Measurements from ENCODE around the gene CMPK1.

DNA sequence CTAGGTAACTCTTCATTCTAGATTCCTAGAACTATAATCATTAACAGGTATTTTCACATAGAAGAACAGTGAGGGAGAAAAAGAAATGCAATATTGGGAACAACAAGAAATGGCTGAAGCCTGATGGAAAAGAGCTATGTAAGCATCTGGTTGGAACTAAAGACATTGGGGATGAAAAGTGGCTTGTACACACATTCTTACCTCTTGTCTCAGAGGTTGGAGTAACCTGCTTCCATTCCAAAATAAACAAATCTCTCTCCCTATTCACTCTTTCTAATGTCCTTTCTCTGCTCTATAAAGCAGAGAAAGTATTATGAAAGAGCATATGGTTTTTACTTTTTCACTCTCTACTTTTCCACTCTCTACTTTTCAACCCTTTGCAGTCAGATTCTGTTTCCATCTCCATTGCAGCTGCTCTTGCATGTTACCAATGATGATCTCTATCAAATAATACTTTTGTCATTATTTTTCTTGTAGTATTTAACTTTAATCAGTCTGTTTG, 37.5 kb downstream of the CMPK1 start:
- TF ChIP-seq, protein P1, sequence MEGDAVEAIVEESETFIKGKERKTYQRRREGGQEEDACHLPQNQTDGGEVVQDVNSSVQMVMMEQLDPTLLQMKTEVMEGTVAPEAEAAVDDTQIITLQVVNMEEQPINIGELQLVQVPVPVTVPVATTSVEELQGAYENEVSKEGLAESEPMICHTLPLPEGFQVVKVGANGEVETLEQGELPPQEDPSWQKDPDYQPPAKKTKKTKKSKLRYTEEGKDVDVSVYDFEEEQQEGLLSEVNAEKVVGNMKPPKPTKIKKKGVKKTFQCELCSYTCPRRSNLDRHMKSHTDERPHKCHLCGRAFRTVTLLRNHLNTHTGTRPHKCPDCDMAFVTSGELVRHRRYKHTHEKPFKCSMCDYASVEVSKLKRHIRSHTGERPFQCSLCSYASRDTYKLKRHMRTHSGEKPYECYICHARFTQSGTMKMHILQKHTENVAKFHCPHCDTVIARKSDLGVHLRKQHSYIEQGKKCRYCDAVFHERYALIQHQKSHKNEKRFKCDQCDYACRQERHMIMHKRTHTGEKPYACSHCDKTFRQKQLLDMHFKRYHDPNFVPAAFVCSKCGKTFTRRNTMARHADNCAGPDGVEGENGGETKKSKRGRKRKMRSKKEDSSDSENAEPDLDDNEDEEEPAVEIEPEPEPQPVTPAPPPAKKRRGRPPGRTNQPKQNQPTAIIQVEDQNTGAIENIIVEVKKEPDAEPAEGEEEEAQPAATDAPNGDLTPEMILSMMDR (IDR thresholded peaks at IDR 0.05; ENCODE audit: low read depth, low read length, poor library complexity, severe bottlenecking), result no peak
- no peak for TF ChIP-seq EZH2phosphoT487 (IDR thresholded peaks at IDR 0.05; ENCODE audit: borderline replicate concordance, low read length)

All from DOHH2 (cell line).